NCI-H146 treated with DMSO at 0.1 percent for 48 hours (cell line): ENCODE measurements around the gene RDH5.

Experiments
- DNase-seq: peaks from one replicate; lab custom pipeline; 2025; ENCODE audit not compliant: unreplicated experiment; lab: John Stamatoyannopoulos, UW

The RDH5 gene

DNA sequence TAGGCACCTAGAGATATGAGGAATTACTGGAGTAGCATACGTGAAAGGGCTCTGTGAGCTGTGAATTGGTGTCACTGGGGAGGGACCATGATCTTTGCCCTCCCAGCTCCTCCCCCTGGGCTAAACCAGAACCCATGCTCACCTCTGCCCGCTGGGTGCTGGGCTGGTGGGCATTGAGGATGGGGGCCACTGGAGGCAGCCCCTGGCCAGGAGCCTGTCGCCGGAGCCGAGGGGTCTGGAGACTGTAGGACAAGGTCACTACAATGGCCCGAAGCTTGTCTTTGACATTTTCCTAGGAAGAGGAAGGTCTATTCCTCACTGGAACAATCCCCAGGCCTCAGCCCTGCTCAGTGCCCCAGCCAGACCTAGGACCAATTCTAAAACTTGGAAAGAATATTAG, 24.1 kb upstream of the RDH5 start:
- DNase-seq = no peak

DNA sequence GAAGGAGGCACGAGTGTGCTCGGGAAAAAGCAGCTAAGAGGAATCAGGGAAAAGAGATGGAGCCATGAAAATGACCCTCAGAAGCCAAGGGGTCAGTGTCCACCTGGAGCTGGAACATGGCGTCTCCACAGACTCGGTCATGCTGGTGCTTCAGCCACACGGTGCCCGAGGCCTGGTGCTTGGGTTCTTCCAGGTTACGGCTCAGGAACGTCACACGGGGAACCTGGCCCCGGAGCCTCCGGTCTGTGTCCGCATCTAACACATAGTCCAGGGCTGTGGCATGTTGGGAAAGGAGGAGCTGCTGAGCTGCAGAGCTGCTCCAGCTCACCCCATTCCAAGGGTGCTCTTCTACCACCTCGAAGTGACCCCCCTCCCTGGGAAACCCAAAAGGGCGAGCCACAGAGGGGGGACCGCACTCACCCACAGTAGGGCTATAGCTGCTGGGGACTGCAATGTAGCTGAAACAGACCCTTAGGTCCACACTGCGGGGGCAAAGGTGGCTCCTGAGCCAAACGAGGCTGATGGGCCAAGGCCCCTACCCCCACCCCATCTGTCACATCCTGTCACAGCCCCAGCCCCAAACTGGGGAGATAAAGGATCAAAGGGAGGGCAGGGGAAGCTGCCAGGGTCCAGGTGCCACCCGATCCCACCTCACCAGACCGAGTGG, 23.3 kb upstream of the RDH5 start:
- no peak for DNase-seq

DNA sequence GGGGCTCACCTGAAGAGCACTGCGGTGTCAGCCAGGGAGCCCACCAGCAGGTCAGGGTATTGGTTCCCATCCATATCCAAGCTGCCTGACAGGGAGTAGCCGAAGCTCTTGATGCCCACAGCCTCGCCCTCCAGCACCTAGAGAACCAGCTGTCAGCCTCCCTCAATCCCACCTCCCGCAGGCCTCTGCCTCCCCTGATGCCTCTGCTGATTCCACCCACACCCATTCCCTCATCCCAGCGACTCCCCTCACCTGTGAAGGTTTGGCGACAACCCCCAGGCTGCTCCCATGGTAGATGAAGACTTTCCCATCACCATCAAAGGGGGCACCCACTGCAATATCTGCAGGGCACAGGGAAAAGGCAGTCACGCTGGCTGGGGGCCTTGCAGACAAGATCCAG, 22.5 kb upstream of the RDH5 start:
- DNase-seq = no peak

DNA sequence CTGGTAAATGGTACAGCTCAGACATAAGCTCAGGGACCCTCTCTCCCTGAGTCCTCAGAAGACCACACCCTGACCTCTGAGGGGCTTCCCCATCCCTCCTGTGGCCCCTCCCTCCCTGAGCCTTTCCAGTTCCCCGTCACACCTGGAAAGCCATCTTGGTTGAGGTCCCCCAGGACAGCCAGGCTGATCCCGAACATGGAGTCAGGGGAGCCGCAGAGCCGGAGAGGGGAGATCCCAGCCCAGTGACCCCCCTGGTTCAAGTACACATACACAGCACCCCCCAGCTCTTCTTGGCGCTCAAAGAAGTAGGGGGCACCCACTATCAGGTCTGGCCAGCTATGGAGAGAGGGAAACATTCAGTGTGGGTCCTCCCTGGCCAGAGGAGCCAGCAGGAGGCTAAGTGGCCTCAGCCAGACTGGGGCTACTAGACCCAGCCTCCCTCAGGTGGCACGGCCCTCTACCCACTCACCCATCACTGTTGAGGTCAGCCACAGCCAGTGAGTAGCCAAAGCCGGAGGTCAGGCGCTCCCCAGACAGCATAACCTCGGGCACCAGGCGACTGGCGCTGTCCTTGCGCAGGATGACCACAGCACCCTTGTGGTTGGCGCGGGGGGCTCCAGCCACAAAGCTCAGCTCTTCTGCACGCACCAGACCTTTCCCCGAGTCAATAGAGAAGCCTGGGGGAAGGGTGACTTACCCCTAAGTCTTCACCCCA, 21.8 kb upstream of the RDH5 start:
- DNase-seq = no peak

DNA sequence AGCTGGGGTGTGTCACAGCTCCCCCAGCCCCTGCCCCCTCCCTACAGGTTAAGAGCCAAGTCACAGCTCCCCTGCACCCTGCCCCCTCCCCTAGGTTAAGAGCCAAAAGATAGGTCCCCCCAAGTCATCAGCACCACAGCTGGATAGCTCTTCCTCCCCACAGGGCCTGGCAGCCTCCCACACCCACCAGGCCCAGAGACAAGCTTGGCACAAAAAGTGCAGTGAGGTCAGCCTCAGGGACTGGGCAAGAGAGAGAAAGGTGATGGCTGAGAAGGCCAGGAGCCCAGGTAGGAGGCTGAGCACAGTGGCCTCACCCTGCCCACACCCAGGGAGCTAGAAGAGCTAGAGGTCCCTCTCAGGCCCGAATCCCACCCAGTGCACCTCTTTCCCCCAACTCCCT, 21.2 kb upstream of the RDH5 start:
- no peak for DNase-seq

DNA sequence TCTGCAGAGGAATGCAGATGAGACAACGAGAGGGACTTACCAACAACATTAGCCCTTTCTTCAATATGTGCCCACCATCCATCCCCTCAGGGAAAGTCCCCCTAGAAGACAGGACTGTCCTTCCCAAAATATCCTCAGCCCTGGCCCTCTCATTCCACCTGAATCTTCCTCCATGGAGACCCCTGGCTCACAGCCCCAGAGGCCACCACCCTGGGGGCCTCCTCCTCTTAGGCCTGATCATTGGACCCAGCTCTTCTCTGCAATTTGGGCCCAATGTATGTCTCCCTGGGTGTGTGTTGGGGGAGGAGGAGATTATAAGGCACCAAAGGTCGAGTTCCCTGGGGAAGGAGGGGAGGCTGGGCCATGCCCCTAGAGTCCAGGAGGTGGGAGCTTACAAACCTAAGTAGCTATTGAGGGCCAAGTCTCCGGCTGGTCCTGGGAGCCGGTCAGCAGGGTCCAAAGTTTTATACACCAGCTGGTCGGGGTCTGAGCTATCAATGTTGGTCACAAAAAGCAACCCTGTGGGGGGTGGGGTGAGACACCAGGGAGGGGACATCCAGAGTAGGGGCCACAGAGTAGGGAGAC, 20.6 kb upstream of the RDH5 start:
- no peak for DNase-seq

DNA sequence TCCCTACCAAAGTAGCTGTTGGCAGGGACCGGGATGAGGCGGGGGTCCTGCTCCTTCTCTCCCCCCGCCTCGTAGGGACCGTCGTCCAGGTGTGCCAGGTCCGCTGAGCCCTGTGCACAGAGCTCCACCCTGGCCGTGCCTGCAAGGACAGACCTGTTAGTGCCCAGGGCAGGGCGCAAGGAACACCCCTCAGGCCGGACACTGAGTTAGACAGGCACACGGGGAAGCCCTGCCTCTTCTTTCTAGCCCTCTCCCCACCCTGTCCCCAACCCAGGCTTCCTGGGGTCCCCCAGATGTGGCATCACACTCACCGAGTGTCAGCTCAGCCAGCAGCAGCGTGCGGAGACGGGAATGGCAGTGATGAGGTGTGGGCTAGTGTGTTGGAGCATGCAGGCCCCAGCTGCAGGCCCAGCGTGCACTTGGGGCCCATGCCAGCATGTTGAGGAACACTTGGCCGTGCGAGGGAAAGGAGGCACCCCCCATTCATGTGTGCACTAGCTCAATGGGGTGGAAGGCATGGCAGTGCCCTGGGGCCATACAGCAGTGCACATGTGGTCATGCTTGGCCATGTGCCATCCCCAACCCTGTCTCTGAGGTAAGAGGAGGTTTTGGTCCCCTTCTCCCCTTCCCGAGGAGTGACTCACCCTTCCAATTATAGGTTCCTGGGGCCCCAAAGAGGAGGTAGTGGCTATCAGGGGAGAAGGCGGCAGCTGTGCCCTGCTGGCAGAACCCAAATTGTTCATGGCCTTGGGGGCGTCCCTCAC, 19.8 kb upstream of the RDH5 start:
- no peak for DNase-seq

DNA sequence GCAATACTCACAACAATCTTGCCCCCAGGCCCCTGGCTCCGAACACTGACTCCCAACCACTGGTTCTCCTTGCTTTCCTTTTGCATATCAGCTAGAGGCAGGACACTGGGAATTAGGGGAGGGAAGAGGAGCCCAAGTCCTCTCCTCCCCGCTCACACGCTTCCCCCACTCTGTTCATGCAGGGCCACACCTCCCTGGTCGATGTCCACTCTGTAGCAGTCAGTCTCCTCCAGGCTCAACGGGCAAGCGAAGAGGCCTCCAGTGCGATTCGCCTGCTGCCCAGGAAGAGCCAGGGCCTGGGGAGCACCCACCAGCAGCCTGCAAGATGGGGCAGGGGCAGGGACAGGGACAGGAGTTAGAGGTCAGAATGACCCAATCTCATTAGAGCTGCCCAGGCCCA, 17.3 kb upstream of the RDH5 start:
- no peak for DNase-seq

DNA sequence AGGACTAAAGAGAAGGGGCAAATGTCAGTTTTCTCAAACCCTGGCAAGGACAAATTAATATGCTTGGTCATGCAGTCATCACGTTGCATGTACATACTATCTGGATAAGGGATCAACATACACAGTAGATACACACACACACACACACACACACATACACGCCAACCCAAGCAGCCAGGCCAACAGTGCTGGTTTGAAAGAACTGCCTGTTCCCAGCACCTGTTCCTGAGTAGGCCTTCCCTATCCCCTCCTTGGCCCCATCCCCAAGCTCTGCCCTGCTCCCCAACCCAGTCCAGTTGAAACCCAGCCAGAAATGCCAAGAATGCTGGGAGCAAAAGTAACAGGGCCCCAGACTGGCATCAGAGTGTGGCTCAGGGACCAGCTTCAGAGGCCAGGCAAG, 16.9 kb upstream of the RDH5 start:
- no peak for DNase-seq

DNA sequence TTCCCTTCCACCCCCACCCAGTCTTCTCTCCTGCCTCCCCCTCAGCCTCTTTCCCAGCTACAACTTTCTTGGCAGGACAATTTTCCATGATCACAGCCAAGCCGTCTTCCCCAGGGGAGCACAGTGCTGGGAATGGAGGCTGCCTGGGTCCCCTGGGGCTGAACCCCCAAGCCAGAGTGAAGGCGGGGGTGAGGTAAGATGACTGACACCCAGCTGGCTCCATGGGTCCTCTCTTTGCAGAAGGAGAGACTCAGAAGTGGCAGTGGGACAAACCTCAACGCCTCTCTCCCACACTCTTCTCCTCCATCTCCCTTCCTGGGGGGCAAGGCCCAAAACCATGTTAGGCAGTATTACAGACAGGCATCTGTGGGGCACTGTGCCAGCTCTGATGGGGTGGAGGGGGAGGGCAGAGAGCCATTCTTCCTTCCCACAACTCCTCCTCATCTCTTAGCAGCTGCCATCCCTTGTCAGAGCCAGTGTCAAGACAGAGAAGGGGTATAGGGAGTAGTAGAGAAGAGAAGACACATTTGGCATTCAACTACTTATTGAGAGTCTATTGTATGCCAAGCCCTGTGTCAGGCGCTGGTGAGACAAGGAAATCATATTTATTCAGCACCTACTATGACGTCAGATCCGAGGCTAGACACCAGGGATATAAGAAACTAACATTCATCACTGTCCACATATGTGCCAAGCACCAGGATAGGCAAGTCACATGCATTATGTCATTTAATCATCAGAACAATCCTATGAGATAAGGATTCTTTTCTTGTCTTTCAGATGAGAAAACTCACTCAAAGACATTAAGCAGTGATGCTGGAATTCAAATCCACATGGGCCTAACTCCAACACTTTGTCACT, 16.1 kb upstream of the RDH5 start:
- DNase-seq = no peak

DNA sequence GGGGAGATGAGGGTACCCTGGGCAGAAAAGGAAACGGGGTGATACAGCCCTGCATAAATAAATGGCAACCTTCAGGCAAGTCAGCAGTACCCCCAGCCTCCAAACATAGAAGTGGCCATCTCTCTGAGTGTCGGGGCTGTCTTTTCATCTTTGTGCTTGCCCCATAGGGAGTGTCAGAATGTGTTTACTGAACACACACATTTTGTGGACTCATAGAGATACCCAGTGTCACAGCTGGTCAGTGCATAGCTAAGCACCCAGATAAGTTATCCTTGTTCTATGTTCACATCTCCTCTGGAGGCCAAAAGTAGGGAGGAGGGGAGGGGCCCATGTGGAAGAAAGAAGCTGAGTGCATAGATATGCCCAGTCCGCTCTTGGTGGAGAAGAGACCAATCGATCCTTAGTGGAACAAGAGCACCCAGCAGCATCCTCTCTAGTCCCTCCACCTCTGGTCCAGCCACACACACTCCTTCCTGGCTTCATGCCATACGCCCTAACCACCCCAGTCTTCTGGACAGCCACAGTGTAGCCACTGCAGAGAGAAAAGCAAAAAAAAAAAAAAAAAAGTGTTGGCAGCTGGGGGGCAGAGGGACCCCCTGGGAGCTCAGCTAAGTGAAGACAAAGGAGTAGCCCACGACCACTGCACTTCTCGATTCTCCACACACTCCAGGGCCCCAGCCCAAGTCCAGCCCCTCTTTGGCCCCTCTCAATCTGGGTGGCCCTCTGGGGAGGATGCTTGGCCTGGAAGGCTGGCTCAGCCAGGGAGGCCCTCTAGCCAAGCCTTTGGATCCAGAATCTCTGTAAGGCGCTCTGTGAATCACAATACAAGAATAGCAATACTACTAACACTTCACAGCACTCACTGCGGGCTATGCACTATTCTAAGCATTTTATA, 15.1 kb upstream of the RDH5 start:
- DNase-seq = no peak

DNA sequence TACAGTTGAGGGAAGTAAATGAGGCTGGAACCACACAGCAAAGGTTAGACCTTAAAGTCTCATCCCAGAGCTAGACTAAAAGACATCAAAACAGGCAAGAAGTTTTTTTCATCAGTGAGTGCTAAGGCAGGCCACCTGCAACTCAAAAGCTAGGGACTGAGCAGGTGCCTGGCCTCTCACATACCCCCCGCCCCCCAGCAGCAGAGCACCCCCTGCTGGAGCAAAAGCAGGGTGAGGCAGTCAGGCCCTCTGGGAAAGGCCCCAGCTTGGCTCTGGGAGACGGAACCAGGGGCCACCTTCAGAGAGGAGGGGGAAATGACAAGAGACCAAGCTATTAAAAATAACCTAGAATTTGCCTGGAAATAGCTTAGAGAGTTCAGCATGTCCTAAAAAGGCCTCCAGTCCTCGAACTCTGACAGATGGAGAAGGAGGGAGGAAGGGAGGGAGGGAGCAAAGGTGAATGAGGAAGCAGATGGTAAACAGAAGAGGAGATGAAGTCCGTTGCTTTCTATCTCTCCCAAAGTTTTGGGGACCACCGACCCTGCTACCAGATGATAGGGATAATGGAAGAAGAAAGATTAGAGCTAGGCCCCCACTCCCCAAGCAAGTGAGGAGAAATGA, 14.3 kb upstream of the RDH5 start:
- DNase-seq = no peak

DNA sequence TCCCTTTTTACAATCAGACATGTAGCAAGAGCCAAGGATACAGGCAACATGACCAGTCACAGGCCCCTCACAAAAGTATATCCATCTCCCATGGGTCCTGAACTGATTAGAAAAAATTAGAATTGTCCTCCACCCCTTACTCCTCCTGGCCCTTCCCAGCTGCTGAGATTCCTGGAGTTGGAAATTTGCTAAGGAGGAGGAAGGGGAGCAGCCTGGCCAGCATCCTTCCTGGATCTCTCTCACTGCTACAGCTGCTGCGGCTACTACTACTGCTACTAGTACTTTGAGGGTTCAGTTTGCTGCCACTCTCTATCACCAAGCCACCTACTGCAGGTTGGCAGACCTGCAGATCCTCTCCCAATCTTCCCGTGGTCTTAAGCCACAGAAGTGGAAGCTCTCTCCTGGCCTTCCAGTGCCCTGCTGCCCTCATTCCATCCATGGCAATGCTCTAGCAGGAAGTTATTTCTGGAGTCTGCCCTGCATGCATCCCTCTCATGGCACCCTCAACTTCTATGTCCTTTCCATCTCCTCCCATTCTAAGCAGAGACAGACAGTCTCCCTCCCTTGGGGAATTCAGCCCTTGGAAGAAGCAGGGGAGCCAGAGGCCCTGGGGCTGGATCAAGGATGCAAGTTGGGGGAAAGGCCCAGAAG, 13.5 kb upstream of the RDH5 start:
- DNase-seq = no peak

DNA sequence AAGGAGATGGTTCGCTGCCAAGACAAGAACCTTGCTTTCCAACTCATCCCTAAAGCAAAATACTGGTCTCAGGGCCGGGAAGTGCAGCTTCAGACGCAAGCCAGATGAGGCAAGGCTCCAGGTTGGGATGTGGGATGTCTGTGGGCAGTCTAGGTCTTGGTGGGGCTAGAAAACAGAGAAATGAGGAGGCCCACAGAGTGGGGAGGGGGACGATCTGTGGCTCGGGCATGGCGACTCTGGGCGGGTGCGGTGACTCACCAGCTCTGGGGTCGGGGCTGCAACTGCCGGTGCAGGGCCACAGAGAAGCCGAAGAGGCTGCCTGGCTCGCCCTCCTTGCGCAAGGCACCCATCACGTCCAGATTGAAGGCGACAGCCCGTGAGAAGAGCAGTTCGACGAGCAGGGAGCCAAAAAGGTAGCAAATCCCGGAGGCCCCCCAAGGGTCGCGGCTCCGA, 12.9 kb upstream of the RDH5 start:
- no peak for DNase-seq

DNA sequence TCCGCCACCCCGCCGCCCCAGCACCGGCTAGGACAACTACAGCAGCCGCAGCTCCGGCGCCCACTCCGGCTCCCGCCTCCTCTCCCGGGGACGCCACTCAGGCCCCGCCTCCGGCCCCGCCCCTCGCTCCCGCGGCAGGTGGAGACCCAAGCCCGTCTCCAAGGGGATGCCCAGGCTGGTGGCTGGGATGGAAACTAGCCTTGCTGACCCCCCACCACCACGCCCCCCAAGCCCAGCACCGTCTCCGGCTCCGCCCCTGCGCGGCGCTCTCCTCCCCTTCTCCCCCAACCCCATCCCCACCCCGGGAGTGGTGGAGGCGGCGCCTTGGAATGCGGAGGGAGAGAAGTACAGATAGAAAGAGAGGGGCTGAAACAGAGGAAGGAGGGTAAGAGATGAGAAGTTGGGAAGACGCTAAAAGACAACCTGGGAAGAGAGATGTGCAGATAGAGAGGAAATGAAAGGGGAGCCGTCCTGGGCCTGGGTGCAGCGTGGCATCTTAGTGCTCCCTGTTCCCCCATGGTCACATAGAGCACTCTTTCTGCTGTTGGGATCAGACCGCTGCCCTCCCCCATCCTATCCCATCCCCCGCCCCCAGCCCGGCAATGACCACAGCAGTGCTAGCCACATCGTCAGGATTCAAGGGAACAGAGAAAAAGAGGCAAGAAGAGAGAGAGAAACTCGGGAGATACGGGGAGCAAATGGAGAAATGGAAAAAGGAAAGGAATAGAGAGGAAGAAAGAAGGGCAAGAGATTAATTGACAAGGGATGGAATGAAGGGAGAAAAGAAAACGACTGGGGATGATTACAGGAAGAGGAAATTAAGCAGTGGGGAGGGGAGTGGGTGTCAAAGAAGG, 12.1 kb upstream of the RDH5 start, which contains the start of gene ITGA7:
ITGA7 (minus strand) TSS at position 64 of the 854 bp plus-strand sequence. CDS start 222 bp downstream, outside the sequence.
- DNase-seq = peak; percentile 71

DNA sequence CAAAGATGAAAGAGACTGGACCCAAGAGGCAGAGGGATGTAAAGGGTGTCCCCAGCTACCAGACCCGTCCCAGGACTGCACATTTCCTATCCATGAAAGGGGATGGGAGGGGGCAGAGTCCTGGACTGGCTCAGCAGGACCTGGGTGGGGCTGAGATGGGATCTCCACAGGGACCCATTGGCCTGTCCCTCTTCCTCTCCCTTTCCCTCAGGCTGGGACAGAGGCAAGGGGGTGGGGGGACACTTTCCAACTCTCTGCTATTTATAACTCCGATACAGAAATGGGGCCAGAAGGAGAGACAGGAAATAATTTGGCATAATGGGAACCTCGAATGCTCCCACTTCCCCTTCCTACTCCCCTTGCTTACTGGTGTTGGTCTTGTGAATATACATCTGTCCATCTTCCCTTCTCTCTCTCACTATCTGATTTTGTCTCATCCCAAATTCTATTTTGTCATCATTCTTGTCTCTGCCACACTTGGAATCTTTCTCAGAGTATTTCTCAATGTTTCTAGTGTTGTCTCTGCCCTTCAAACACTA, 11.4 kb upstream of the RDH5 start:
- DNase-seq = no peak

DNA sequence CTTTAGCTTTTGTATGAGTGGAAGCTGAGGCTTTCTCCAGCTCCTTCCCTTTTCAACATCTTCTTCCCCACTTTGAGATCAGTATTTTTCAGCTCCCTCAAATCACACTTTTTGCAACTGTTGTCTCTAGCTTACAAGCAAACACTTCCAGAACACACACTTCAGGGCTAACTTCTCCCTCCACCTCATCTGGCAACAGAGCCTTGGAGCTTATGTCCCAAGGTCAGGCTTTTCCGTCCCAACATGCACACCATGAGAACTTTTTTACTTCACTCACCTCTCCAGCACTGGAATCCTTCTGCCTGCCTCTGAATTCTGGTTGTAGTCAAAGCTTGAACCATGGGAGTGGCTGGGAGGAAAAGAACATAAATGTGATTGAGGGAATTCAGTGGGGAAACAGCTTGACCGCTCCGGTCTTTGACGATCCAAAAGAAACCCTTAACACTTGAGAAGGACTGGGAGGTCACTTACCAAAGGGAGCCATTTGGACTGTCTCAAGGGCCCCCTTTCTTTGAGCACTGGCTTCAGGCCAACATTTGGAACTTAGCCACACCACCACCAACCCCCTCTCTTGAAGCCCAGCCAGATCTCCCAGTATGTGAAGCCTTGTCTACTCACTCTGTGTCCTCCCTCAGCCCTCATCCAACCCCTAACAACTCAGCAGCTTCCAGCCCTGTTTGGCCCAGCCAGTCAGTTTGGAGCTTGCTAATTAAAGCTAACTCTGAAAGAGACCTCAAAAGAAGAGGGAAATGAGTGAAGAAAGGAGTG, 8.2 kb upstream of the RDH5 start:
- DNase-seq = no peak
